ENCODE results near the gene MYCN.

Gene MYCN

DNA sequence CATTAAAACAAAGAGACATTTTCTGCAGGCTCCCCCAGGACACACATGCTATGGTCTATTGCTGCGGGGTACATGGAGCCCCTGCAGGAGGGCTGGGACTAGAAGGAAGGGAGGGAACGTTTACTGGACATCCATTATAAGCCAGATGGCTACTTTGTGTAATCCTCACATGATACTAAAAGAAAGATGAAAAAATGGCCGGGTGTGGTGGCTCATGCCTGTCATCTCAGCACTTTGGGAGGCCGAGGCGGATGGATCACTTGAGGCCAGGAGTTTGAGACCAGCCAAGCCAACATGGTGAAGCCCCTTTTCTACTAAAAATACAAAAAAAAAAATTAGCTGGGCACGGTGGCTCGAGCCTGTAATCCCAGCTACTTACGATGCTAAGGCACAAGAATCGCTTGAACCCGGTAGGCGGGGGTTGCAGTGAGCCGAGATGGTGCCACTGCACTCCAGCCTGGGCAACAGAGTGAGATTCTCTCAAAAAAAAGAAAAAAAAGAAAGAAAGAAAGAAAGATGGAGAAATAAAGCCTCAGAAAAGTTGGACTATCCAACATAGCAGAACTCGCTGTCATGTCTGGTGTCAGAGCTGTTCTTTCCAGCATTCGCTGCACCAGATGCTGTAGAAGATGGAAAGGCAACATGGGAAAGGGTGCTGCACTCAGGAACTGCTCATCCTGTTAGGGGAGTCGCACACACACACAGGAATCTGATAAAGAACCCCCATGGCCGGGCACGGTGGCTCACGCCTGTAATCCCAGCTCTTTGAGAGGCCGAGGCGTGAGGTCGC, 7.8 kb upstream of the MYCN start:
- DNase-seq = no peak

DNA sequence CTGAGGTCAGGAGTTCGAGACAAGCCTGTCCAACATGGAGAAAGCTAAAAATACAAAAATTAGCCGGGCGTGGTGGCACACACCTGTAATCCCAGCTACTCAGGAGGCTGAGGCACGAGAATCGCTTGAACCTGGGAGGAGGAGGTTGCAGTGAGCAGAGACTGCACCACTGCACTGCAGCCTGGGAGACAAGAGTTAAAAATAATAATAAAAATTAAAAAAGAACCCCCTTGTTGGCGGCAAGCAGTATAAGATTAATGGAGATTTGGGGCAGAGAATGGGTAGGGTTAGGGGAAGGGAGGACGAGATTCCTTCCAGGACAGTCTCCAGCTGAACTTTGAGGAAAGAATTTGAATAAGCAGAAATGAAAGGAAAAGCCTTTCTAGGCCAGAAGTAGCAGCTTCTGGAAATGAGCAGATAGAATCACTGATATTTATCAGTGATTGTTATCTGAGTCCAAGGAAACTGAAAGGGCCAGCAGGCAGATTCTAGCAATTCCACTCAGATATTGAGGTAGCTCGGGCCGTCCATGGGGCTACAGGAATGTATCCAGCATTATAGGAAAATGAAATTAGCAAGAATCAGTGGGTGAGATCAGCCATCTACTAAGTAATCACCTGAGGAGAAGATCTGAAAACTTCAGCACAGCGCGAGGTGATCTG, 7.0 kb upstream of the MYCN start:
- DNase-seq = no peak

DNA sequence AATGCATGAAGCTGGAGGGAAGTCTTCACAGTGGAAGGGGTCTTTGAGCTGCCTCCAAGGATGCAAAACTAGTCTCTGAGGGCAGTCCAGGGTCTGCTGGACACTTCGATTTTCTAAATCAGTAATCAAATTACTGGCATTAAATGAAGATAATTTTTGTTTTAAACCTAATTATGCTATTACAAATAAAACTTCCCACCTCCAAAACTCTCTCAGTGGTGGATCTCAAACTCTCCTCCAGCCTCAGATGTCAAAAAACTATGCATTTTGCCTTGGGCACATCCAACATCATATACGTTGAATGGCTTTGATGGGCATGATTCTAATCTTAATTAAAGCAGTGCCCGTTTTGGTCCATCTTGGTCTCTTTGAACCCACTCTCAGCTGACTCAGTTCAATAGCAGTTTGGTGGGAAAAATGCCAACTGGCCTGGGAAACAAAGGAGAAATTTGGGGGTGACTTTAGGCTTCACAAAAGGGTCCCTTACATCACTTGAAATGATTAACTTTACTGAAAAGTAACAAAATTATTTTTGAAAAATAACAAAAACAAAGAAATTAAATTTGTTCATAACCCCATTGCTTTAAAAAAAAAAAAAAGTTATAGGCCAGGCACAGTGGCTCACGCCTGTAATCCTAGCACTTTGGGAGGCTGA, 5.9 kb upstream of the MYCN start:
- no peak for DNase-seq

DNA sequence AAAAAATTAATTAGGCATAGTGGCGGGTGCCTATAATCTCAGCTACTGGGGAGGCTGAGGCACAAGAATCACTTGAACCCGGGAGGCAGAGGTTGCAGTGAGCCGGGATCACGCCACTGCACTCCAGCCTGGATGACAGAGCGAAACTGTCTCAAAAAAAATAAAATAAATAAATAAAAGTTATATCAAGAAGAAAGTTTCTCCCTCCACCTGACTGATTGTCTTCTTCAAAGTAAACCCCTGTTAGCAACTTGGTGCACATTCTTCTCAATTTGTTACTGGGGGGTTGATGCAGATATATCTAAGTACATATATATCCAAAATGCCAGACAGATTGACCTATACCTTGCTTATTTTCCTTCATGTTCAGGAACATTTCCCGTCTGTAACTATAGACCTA, 5.2 kb upstream of the MYCN start:
- DNase-seq = no peak

DNA sequence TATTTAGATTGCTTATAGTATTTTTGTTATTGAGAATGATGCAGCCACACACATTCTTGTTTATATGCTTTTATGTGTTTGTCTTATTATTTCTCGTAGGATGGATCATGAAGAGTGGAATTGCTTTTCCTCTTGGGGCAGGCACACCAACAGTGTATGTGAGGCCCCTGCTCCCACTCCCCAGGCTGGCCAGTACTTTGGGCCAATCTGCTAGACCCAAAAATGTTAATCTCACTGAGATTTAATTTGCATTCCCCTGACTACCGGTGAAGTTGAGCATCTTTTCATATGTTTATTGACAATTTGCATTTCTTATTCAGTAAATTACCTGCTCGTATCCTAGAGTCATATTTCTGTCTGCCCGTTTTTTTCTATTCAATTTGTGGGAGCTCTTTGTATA, 4.7 kb upstream of the MYCN start:
- no peak for DNase-seq

DNA sequence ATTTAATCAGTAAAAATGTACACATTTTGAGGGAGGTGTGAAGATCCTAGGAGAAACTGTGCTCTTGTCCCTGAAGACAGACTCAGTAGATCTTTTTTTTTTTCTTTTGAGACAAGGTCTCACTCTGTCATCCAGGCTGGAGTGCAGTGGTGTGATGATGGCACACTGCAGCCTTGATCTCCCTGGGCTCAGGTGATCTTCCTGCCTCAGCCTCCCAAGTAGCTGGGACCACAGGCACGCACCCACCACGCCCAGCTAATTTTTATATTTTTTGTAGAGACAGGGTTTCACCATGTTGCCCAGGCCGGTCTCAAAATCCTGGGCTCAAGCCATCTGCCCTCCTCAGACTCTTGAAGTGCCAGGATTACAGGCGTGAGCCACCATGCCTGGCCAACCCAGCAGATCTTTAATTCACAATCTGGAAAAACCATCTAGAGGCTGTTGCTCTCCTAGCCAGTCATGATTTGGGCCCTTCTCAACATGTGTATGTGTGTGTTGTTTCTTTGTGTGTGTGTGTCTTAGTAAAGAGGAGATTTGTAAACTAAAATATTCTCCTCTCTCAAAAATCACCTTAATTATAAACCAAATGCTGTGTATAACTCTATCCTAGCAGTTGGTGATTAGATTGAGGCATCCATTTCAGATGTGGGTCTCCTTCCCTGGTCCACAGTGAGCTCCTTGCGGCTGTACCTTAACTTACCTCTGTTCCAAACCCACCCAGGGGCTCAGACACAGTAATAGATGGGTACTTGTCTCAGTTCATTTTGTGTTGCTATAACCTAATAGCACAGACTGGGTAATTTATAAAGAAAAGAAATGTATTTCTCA, 3.9 kb upstream of the MYCN start:
- DNase-seq = no peak

DNA sequence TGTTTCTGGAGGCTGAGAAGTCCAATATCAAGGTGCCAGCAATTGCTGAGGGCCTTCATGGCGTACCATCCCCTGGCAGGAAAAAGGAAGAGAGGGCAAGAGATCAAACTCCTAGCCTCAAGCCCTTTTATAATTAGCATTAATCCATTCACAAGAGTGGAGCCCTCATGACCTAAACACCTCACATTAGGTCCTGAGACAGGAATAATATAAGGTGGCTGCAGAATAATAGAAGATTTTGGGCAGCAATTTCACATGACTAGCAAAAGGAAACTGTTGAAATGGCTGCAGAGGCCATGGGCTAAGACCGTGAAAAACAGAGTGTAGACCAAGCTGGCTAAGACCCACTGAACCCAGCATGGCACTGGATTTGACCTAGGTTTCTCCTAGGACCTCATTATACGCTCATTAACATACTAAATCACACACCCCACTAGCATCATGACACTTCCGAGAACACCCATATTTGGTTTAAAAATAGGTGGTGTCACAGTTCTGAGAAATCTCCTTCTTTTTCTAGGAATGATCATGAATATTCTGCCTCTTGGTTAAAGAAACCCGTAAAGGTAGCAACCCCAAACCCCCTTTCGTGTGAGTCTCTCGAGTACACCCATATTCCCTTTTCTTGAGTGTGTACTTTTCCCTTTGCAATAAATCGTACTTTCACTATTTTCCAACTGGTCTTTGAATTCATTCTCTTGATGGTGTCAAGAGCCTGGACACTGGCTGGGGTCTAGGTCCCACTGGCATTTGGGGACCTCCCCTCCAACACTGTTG, 3.1 kb upstream of the MYCN start:
- DNase-seq = no peak

DNA sequence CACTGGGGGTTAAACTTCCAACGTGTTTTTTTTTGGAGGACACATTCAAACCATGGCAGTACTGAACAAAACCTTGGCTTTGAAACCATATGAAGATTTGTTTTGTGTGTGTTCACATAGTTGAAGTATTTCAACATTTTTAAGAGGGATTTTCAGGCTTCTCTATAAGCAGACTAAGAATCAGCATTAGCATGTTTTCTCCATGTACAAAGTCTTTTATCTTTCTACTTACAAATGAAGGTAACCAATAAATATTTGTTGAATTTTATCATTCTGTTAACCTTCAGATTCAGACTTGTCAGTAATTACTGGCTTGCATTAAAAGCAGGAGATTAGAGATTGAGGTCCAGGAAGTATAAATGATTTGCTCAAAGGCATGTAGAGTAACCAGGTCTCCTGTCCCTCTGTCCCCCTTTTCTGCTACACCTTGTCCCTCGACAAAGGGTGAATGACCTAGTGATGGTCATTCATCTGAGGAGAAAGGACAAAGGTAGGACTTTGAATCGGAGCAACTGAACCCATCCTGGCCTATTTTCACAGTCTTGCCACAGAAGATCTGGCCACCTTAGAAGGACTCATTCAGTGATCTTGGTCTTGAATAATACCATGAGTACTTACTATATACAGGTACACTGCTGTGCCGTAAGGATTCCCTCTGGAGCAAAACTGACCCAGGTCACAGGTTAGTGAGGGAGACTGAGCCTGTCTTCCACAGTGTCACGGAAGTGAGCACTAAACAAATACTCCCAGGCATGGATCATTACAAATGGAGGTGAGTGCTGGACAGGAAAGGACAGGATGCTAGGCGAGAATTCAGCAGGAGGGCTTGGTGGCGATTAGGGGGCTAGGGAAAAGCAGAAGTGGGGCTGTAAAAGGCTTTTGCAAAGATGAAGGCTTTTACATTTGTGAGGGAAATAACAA, 2.2 kb upstream of the MYCN start:
- no peak for DNase-seq

DNA sequence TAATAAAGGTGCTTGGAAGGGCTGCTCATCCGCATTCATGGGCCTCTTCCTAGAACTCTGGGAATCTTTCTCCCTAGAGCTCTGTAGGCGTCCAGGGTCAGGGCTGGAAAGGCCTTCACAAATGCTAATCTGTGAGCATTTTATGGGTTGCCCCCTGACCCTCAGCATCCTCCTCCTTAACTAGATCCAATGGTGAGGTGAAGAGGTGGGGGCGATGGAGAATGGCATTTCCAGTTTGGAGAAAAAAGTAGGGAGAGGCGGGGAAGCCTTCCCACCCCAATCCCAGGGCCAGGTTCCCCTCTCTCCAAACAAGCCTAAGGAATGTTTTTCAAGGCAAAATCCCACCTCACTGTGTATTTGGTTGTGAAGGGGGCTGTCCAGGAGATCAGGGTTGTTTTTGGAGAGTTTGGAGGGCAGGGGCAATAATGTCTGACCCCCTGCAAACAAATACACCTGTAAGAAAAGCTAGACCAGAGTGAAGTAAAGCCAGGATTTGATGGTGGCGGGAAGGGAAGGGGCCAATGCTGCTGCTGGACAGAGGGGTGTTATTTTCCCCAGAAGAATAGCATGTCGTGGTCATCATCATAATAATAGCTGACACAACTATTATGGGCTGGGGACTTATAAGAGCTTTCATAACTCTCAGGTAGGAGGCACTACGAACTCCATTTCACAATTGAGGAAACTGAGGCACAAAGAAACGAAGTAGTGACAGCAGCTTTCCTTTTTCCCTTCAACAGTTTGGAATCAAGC, 1.4 kb upstream of the MYCN start:
- no peak for DNase-seq

DNA sequence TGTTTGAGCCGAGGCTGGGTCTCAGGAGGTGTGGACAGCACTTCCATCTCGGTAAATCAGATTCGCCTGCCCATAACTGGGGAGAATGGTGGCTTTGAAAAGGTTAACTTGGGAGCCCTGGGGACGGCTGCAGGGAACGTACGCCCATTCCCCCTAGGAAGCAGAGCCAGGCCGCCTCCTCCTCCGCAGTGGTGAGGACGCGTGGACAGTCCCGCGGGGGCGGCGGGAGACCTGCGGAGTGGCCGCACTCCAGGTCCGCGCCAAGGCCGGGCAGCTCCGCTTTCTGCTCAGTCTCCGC, 845 bp upstream of the MYCN start:
- no peak for DNase-seq

DNA sequence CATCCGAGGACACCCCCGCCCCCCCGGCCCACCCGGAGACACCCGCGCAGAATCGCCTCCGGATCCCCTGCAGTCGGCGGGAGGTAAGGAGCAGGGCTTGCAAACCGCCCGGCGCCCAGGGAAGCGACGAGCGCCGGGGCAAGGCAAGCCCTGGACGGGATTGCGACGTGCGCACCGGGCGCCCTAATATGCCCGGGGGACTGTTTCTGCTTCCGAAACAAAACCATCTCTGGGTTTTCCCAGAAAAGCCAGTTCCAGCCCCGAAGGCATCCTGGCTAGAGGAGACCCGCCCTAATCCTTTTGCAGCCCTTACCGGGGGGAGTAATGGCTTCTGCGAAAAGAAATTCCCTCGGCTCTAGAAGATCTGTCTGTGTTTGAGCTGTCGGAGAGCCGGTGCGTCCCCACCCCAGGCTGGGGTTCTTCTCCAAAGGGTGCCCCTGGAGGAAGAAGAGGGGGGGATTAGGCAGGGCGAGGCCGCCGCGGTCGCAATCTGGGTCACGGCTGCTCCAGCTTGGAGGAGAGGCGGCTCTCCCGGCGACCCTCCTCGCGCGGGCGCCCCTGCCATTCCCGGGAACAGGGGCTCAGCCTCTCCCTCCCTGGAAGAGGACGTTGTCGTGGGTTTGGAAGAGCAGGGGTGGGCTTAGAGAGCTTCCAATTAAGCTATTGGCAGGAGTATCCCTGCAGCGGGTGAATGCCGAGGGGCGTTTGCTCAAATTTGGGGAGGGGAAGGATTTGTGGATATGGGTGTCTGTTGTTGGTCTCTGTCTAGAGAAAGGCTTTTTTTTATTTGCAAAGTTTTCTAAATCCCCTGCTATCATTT, 521 bp downstream of the MYCN start:
- no peak for DNase-seq

DNA sequence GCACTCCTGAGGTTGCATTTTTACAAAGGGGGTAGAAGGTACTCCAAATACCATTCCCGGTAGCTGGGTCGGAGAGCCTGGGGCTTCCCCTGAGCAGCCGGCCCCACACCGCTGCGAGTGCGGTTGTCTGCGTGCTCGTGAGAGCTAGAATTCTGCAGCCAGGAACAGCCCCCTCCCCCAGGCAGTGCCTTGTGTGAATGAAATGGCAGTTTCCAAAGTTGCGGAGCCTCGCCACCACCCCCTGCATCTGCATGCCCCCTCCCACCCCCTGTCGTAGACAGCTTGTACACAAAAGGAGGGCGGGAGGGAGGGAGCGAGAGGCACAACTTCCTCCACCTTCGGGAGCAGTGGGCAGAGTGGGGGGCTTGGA, 1.1 kb downstream of the MYCN start:
- DNase-seq = no peak

DNA sequence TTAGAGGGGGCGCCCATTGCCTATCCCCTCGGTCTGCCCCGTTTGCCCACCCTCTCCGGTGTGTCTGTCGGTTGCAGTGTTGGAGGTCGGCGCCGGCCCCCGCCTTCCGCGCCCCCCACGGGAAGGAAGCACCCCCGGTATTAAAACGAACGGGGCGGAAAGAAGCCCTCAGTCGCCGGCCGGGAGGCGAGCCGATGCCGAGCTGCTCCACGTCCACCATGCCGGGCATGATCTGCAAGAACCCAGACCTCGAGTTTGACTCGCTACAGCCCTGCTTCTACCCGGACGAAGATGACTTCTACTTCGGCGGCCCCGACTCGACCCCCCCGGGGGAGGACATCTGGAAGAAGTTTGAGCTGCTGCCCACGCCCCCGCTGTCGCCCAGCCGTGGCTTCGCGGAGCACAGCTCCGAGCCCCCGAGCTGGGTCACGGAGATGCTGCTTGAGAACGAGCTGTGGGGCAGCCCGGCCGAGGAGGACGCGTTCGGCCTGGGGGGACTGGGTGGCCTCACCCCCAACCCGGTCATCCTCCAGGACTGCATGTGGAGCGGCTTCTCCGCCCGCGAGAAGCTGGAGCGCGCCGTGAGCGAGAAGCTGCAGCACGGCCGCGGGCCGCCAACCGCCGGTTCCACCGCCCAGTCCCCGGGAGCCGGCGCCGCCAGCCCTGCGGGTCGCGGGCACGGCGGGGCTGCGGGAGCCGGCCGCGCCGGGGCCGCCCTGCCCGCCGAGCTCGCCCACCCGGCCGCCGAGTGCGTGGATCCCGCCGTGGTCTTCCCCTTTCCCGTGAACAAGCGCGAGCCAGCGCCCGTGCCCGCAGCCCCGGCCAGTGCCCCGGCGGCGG, 1.7 kb downstream of the MYCN start:
- DNase-seq = no peak

DNA sequence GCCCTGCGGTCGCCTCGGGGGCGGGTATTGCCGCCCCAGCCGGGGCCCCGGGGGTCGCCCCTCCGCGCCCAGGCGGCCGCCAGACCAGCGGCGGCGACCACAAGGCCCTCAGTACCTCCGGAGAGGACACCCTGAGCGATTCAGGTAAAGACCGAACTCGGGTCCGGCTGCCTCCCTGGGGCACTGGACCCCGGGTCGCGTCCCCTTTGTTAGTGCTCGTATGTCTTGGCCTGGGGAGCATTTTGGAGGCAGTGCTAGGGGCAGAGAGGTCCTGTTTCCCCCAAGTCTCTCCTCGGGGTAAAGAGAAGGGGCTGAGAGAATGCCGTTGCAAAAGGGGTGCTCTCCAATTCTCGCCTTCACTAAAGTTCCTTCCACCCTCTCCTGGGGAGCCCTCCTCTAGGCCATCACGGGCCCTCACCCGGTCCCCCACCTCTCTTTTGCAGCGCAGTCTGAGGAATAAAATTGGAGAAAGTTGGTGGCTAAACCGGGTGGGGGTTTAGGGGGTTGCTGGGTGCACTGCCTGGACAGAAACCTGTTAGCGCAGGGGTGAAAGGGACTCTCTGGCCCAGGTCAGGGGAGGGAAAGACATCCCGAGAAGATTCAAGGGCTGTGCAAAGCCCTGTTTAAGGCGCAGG, 2.5 kb downstream of the MYCN start:
- DNase-seq = no peak

DNA sequence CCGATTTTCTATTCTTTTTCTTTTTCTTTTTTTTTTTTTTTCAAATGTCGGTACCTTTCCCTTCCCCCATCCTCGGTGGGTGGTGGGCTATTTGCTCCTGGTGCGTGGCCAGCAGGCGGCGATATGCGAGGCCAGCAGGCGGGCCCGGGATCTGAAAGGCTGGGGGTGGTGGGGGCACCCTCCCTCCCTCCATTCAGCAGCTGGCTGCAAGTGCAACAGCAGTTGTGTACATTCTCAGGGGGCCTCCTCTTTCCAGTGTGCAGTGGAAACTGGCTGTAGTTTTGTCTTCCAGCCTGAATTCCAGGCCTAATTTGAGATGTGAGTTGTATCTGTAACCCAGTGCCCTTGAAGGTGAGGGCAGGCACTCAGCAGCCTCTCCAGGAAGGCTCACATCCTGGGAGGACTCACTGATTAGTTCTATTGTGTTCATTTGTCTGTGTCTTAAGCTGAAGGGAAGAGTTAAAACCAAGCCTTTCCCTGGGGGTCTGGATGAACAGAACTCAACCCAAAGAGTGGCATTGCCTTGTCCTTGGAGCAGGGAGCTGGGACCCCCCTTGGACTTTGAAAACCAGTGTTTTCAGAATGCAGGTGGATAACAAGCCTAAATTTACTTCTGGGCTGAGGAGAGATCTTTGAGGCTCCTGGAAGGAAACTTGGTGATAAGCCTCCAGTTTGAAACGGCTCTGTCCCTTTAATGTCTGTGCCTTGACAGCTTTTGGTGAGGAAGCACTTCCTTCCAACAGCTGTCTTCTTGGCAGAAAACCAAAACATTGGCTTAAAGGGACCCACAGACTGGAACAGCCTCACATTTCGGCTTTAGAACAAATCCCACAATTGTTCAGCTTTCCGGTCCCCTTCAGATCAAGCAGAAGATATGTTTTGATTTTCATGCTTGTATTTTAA, 3.3 kb downstream of the MYCN start:
- no peak for DNase-seq

DNA sequence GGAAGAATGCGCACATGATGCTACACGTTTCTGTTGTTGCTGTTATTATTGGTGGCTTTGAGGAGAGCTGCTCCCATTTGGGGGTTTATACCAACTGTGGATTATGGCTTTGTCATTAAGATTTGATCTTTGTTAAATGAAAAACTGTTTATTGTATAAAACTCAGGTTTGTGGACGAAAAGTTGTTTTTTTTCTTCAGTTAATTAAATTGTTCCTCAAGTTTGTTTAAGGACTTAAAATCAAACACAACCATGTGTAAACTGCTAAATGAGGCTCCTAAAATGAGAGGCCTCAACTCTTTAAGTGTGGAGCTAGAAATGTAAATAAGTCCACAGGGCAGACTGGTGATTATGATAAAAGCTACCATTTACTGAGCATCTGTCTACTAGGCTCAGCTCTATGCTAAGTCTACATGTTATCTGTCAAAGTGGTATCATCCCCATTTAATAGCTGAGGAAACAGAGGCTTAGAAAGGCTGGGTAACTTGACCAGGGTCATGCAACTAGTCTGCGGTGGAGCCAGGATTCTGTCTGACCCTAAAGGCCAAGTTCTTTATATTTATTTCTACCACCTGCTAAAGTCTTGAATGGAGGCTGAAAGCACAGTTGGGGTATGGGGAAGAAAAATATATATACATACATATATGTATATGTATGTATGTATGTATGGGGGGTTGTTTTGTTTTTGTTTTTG, 4.1 kb downstream of the MYCN start:
- no peak for DNase-seq

All from activated gamma-delta T cell (primary cell).